K562 (cell line): ENCODE results near the gene KCP. TPM values are rescaled to one million over a fixed set of nuclear protein-coding genes. Genes with fewer than 3 reads are reported as not detected.
A peak's percentile ranks its signal among the peaks of the same experiment; 100 is the strongest.

ENCODE experiments used
- AFF1 ChIP-seq, 2 experiments: fragments of 450-650 bp; IDR thresholded peaks; 2 replicates each; pipeline ENCODE4 v1.6.1; 2018; ENCODE audit warnings: mild to moderate bottlenecking in 2 of 2, low read depth in 1 of 2; ENCODE audit not compliant: partially characterized antibody in 2 of 2
- ARID3A ChIP-seq: IDR thresholded peaks from 2 replicates; pipeline ENCODE4 v1.6.1; 2012; ENCODE audit warnings: low read depth, low read length, improper control_type of control experiment, borderline replicate concordance
- CBFB ChIP-seq: sonication (generic); formaldehyde crosslinking; IDR thresholded peaks from 2 replicates; pipeline ENCODE4 v1.4.0; 2020; ENCODE audit warnings: mild to moderate bottlenecking, missing genetic modification reagents
- CTCFL ChIP-seq: IDR thresholded peaks from 2 replicates; pipeline ENCODE4 v1.6.1; 2011; ENCODE audit warnings: borderline replicate concordance, low read depth, mild to moderate bottlenecking, moderate library complexity, low read length; ENCODE audit not compliant: insufficient read depth, poor library complexity, severe bottlenecking
- FOS ChIP-seq: IDR thresholded peaks from 3 replicates; pipeline ENCODE4 v1.6.1; 2011; ENCODE audit not compliant: insufficient read length; ENCODE audit errors: extremely low read depth
- HDAC2 ChIP-seq: fragments of 450-650 bp; IDR thresholded peaks from 2 replicates; pipeline ENCODE4 v1.6.1; 2016; ENCODE audit warnings: mild to moderate bottlenecking
- KDM1A ChIP-seq, 2 experiments: fragments of 450-650 bp; IDR thresholded peaks; 2 replicates each; pipeline ENCODE4 v1.6.1; 2016; ENCODE audit warnings: mild to moderate bottlenecking in 2 of 2
- MCM5 ChIP-seq: fragments of 450-650 bp; IDR thresholded peaks from 2 replicates; pipeline ENCODE4 v1.6.1; 2016; ENCODE audit warnings: low read depth
- SP1 ChIP-seq: sonication (generic); formaldehyde crosslinking; IDR thresholded peaks from 2 replicates; pipeline ENCODE4 v1.8.1; 2022; ENCODE audit warnings: mild to moderate bottlenecking, missing genetic modification reagents
- SP2 ChIP-seq: IDR thresholded peaks from 2 replicates; pipeline ENCODE4 v1.6.1; 2011; ENCODE audit warnings: mild to moderate bottlenecking, low read depth, low read length, moderate library complexity; ENCODE audit not compliant: poor library complexity, severe bottlenecking; ENCODE audit errors: extremely low read depth
- SREBF1 ChIP-seq: fragments of 150-350 bp; IDR thresholded peaks from 2 replicates; pipeline ENCODE4 v1.6.1; 2014; ENCODE audit warnings: antibody characterized with exemption, low read depth, low read length, borderline replicate concordance
- TCFL5 ChIP-seq: fragments of 250-450 bp; sonication (Bioruptor Pico); conservative IDR thresholded peaks from 2 replicates; pipeline ENCODE4 v1.6.1; 2021; ENCODE audit warnings: mild to moderate bottlenecking, moderate library complexity, matching md5 sums
- ZC3H8 ChIP-seq: fragments of 450-650 bp; IDR thresholded peaks from 2 replicates; pipeline ENCODE4 v1.6.1; 2017
- ZKSCAN3 ChIP-seq: fragments of 250-450 bp; sonication (Bioruptor Pico); IDR thresholded peaks from 2 replicates; pipeline ENCODE4 v1.4.0; 2020
- ZNF316 ChIP-seq: fragments of 450-650 bp; IDR thresholded peaks from 2 replicates; pipeline ENCODE4 v1.6.1; 2016
- ZNF586 ChIP-seq: fragments of 450-650 bp; formaldehyde crosslinking; conservative IDR thresholded peaks from 2 replicates; pipeline ENCODE4 v1.4.0; 2020; ENCODE audit warnings: mild to moderate bottlenecking, moderate library complexity
- polyA plus RNA-seq, 8 experiments: library from polyadenylated mRNA; depleted of rRNA in 4 of 8; stranded (reverse) in 5 of 8; unstranded in 3 of 8; fragments of >200 nt; fragmentation: Nextera tagmentation in 2 of 8; fragmentation: Illumina TruSeq in 1 of 8; extraction: Ambion mirVana in 2 of 8; extraction: Trizol in 1 of 8; gene quantifications; 2 replicates each; pipeline versions ENCODE4 v1.2.1 to v1.2.3, GENCODE V29; 2011 to 2014; ENCODE audit warnings: inconsistent platforms in 1 of 8, missing spikeins in 1 of 8
- total RNA-seq, 7 experiments: library from RNA; depleted of rRNA in 6 of 7; stranded (reverse); fragments of >200 nt in 6 of 7; fragmentation: Illumina TruSeq in 2 of 7; extraction: Trizol in 2 of 7; gene quantifications; 2 replicates each; pipeline versions ENCODE4 v1.2.1 to v1.2.3, GENCODE V29; 2011 to 2021; ENCODE audit warnings: low replicate concordance in 1 of 7
- TF ChIP-seq, protein P1 (sequence below): sonication (generic); formaldehyde crosslinking; IDR thresholded peaks from 2 replicates; pipeline ENCODE4 v1.8.1; 2022; ENCODE audit warnings: missing genetic modification reagents
- TF ChIP-seq, protein P2 (sequence below): fragments of 450-650 bp; IDR thresholded peaks from 2 replicates; pipeline ENCODE4 v1.7.0; 2016; ENCODE audit warnings: borderline replicate concordance

The KCP gene
- total and polyA plus RNA-seq, 9 of the 15 experiments (the other 6 are each of a cell fraction or from before 2014, with no cell fraction given) = 0.06 to 0.17 (median 0.12) TPM; not detected in 3

DNA sequence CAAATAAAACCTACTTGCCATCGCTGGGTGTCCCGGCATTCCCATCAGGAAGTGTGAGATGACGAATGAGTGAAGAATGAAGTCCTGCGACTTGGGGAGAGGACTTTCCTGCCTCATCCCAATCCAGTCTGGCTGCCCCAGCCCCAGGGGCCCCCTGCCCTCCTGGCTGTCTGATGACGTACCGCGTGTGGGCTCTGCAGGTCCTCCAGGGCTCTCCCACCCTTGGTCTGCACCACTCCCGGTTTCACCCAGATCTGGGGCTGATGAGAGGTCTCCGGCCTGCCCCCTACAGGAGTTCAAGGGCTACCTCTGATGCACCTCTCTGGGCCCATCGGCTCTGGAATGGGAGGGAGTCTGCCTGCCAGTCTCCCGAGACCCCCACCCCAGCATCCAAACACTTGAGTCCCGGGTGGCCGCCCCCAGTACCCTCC, 38.1 kb downstream of the KCP start (continued):
- TF ChIP-seq ARID3A (no peak), MCM5 (no peak), TCFL5 (CRISPR knock-in tag) (no peak), SP2 (peak; percentile 12), CTCFL (peak; percentile 71), CBFB (CRISPR knock-in tag) (no peak), SREBF1 (no peak), ZKSCAN3 (CRISPR knock-in tag) (no peak), AFF1 (IDR thresholded peaks at IDR 0.05; ENCODE audit: low read depth in 1 of 2, partially characterized antibody in 2 of 2) (no peak), ZNF586 (no peak), ZC3H8 (no peak), HDAC2 (no peak), FOS (no peak), ZNF316 (no peak), KDM1A (IDR thresholded peaks at IDR 0.05) (no peak), SP1 (no peak)
- TF ChIP-seq, protein P1, sequence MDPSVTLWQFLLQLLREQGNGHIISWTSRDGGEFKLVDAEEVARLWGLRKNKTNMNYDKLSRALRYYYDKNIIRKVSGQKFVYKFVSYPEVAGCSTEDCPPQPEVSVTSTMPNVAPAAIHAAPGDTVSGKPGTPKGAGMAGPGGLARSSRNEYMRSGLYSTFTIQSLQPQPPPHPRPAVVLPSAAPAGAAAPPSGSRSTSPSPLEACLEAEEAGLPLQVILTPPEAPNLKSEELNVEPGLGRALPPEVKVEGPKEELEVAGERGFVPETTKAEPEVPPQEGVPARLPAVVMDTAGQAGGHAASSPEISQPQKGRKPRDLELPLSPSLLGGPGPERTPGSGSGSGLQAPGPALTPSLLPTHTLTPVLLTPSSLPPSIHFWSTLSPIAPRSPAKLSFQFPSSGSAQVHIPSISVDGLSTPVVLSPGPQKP (CRISPR knock-in tag) = no peak
- TF ChIP-seq, protein P2, sequence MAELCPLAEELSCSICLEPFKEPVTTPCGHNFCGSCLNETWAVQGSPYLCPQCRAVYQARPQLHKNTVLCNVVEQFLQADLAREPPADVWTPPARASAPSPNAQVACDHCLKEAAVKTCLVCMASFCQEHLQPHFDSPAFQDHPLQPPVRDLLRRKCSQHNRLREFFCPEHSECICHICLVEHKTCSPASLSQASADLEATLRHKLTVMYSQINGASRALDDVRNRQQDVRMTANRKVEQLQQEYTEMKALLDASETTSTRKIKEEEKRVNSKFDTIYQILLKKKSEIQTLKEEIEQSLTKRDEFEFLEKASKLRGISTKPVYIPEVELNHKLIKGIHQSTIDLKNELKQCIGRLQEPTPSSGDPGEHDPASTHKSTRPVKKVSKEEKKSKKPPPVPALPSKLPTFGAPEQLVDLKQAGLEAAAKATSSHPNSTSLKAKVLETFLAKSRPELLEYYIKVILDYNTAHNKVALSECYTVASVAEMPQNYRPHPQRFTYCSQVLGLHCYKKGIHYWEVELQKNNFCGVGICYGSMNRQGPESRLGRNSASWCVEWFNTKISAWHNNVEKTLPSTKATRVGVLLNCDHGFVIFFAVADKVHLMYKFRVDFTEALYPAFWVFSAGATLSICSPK = no peak
